Activated CD4-positive, alpha-beta T cell treated with anti-CD3 and anti-CD28 coated beads for 1 hour (primary cell): ENCODE data around the gene EXD3.

Experiments
- DNase-seq: peaks from one replicate; pipeline ENCODE4 v3.0.0-alpha.2; 2020

EXD3 gene

GRCh38 chr9:137446851-137447471 is 24.0 kb upstream of the EXD3 start:
- no peak for DNase-seq

GRCh38 chr9:137445930-137446431 is 23.0 kb upstream of the EXD3 start:
- no peak for DNase-seq

- DNase-seq: peak; percentile 75
Measured at GRCh38 chr9:137445275-137445807, 22.4 kb upstream of the EXD3 start.

- DNase-seq: no peak
Measured at GRCh38 chr9:137444106-137444790, 21.3 kb upstream of the EXD3 start.

GRCh38 chr9:137441935-137442321 is 19.0 kb upstream of the EXD3 start:
- no peak for DNase-seq

- no peak for DNase-seq
Measured at GRCh38 chr9:137441289-137441934, 18.4 kb upstream of the EXD3 start, which contains the start of gene ENTPD8. TSS of gene ENTPD8 (minus strand) at chr9:137441357. CDS start at chr9:137438285, 3,072 bp downstream.

GRCh38 chr9:137439158-137439714 is 16.3 kb upstream of the EXD3 start:
- DNase-seq: no peak

- no peak for DNase-seq
Measured at GRCh38 chr9:137438591-137439157, 15.7 kb upstream of the EXD3 start.

GRCh38 chr9:137437691-137438590 is 15.0 kb upstream of the EXD3 start:
- no peak for DNase-seq

GRCh38 chr9:137436761-137437600 is 14.0 kb upstream of the EXD3 start:
- no peak for DNase-seq

- DNase-seq: no peak
Measured at GRCh38 chr9:137435980-137436760, 13.2 kb upstream of the EXD3 start.

- DNase-seq: no peak
Measured at GRCh38 chr9:137435381-137435891, 12.5 kb upstream of the EXD3 start.

GRCh38 chr9:137434498-137435380 is 11.8 kb upstream of the EXD3 start:
- DNase-seq: no peak

- DNase-seq: no peak
Measured at GRCh38 chr9:137433916-137434431, 11.0 kb upstream of the EXD3 start.

GRCh38 chr9:137433349-137433915 is 10.5 kb upstream of the EXD3 start:
- no peak for DNase-seq

- no peak for DNase-seq
Measured at GRCh38 chr9:137432687-137433348, 9.9 kb upstream of the EXD3 start.

GRCh38 chr9:137431416-137431931 is 8.5 kb upstream of the EXD3 start:
- DNase-seq: no peak
